Stomach (tissue), 4 donors: ENCODE results near the gene MT1F.

Experiments used
- CTCF ChIP-seq, 7 experiments: fragments of 450-650 bp in 4 of 7; fragments of 200-600 bp in 3 of 7; sonication (generic) in 3 of 7; IDR thresholded peaks; one replicate each; pipeline ENCODE4 v1.5.1; 2016 to 2019; ENCODE audit warnings: antibody characterized with exemption in 7 of 7, control low read depth in 2 of 7, mild to moderate bottlenecking in 1 of 7
- POLR2AphosphoS5 ChIP-seq, 3 donors: sonication (generic); formaldehyde crosslinking; IDR thresholded peaks; one replicate each; pipeline ENCODE4 v1.6.1; 2016; ENCODE audit warnings: antibody characterized with exemption in 3 of 3

GRCh38 chr16:56615353-56615752 lies 42.4 kb upstream of the MT1F start:
- TF ChIP-seq CTCF (IDR thresholded peaks at IDR 0.05) (no peak), POLR2AphosphoS5 (IDR thresholded peaks at IDR 0.05) (no peak)
